Measurements from ENCODE around the gene SEC14L5. TPM values are rescaled to one million over a fixed set of nuclear protein-coding genes. Genes with fewer than 3 reads are reported as not detected.
"Not testable (repeated sequence)": the region's sequence is repeated elsewhere in the genome, so short reads cannot be mapped to it uniquely, and the experiment has no call there.

Gene SEC14L5
- total RNA-seq, 1 donor from 2014 or later, result 0.35 TPM

- not testable (repeated sequence) for DNase-seq (ENCODE audit: low spot score)
These were observed 28.5 kb upstream of the SEC14L5 start for GRCh38 chr16:4929619-4930018.

- no peak for DNase-seq (ENCODE audit: low spot score)
These were observed 26.7 kb upstream of the SEC14L5 start for GRCh38 chr16:4931381-4931780.

GRCh38 chr16:4933433-4933832 is 24.7 kb upstream of the SEC14L5 start:
- DNase-seq (ENCODE audit: low spot score), result no peak

GRCh38 chr16:4933871-4934395 is 24.2 kb upstream of the SEC14L5 start:
- no peak for DNase-seq (ENCODE audit: low spot score)

GRCh38 chr16:4934591-4934990 is 23.5 kb upstream of the SEC14L5 start:
- DNase-seq (ENCODE audit: low spot score), result no peak

- peak; percentile 94 for DNase-seq (ENCODE audit: low spot score)
These were observed 22.8 kb upstream of the SEC14L5 start for GRCh38 chr16:4935241-4935855.

- DNase-seq (ENCODE audit: low spot score), result no peak
These were observed 21.7 kb upstream of the SEC14L5 start for GRCh38 chr16:4936181-4936990.

GRCh38 chr16:4936991-4937781 is 20.9 kb upstream of the SEC14L5 start, which contains the start of gene PPL:
Gene PPL, minus strand, starts transcription at chr16:4937148. Its CDS starts 103 bp downstream, at chr16:4937045.
- DNase-seq (ENCODE audit: low spot score), result peak; percentile 93

GRCh38 chr16:4937782-4938682 is 20.1 kb upstream of the SEC14L5 start:
- no peak for DNase-seq (ENCODE audit: low spot score)

- no peak for DNase-seq (ENCODE audit: low spot score)
These were observed 19.5 kb upstream of the SEC14L5 start for GRCh38 chr16:4938683-4939030.

- DNase-seq (ENCODE audit: low spot score), result no peak
These were observed 17.4 kb upstream of the SEC14L5 start for GRCh38 chr16:4940719-4941118.

- DNase-seq (ENCODE audit: low spot score), result no peak
These were observed 15.6 kb upstream of the SEC14L5 start for GRCh38 chr16:4942481-4942880.

GRCh38 chr16:4944333-4945281 is 13.5 kb upstream of the SEC14L5 start:
- peak; percentile 96 for DNase-seq (ENCODE audit: low spot score)

GRCh38 chr16:4945560-4946502 is 12.3 kb upstream of the SEC14L5 start:
- DNase-seq (ENCODE audit: low spot score), result no peak

- DNase-seq (ENCODE audit: low spot score), result no peak
These were observed 11.2 kb upstream of the SEC14L5 start for GRCh38 chr16:4946917-4947316.

- DNase-seq (ENCODE audit: low spot score), result no peak
These were observed 10.2 kb upstream of the SEC14L5 start for GRCh38 chr16:4947722-4948503.

Data from mesenteric fat pad (tissue), 1 donor.